Loucy (cell line): Measurements from ENCODE around the gene ESF1.

Source experiments
- CTCF ChIP-seq: fragments of 200-600 bp; sonication (generic); conservative IDR thresholded peaks from 2 replicates; pipeline ENCODE4 v1.5.1; 2014; ENCODE audit warnings: mild to moderate bottlenecking, antibody characterized with exemption, low read length
- EZH2phosphoT487 ChIP-seq: fragments of 200-600 bp; IDR thresholded peaks from 2 replicates; pipeline ENCODE4 v1.6.1; 2018; ENCODE audit warnings: antibody characterized with exemption, mild to moderate bottlenecking, moderate library complexity, borderline replicate concordance

- TF ChIP-seq CTCF = no peak
- TF ChIP-seq EZH2phosphoT487 = no peak
Observed at GRCh38 chr20:13678944-13679343, 105.8 kb downstream of the ESF1 start.
